AG04450 (cell line): ENCODE results near the gene CCDC124. TPM values are rescaled to one million over a fixed set of nuclear protein-coding genes. Genes with fewer than 3 reads are reported as not detected.
"Not testable (repeated sequence)": the region's sequence is repeated elsewhere in the genome, so short reads cannot be mapped to it uniquely, and the experiment has no call there.

Experiments used
- CTCF ChIA-PET: fragments of 300-600, 350-600 bp; formaldehyde crosslinking; extraction: SDS; loops from one replicate; lab custom pipeline; 2022; ENCODE audit warnings: antibody characterized with exemption, inconsistent platforms; lab: Charles Lee
- POLR2A ChIA-PET: fragments of 350-600 bp; formaldehyde crosslinking; extraction: SDS; loops from one replicate; lab custom pipeline; 2021; ENCODE audit warnings: antibody characterized with exemption, inconsistent platforms; lab: Yijun Ruan, JAX
- DNase-seq: peaks from one replicate; pipeline ENCODE4 v3.0.0-alpha.2; 2011; ENCODE audit warnings: low read depth, low spot score
- H3K27ac ChIP-seq: one replicate; pipeline ENCODE4 v1.5.1; 2012; ENCODE audit warnings: low read depth, low read length, control low read depth
- H3K27me3 ChIP-seq: one replicate; pipeline ENCODE4 v1.6.0; 2012; ENCODE audit warnings: low read length; ENCODE audit not compliant: control insufficient read depth, insufficient read depth
- H3K4me3 ChIP-seq: 2 replicates; pipeline ENCODE4 v1.5.1; 2011; ENCODE audit warnings: mild to moderate bottlenecking, low read depth, low read length, control low read depth
- H3K9me3 ChIP-seq: 2 replicates; pipeline ENCODE4 v1.5.1; 2012; ENCODE audit warnings: low read length; ENCODE audit not compliant: control insufficient read depth, insufficient read depth
- polyA minus RNA-seq: library from RNA; depleted of rRNA, polyadenylated mRNA; stranded (reverse); fragments of >200 nt; gene quantifications from 2 replicates; pipeline ENCODE4 v1.2.3, GENCODE V29; 2011; rRNA and poly(A)+ RNA removed
- polyA plus RNA-seq: library from polyadenylated mRNA; depleted of rRNA; stranded (reverse); fragments of >200 nt; gene quantifications from 2 replicates; pipeline ENCODE4 v1.2.3, GENCODE V29; 2011; rRNA removed
- TF ChIP-seq, protein P1 (sequence below): IDR thresholded peaks from 2 replicates; pipeline ENCODE4 v1.5.1; 2011; ENCODE audit warnings: low read depth, low read length, control low read depth, inconsistent platforms

CCDC124 gene, protein sequence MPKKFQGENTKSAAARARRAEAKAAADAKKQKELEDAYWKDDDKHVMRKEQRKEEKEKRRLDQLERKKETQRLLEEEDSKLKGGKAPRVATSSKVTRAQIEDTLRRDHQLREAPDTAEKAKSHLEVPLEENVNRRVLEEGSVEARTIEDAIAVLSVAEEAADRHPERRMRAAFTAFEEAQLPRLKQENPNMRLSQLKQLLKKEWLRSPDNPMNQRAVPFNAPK
- polyA plus RNA-seq, result 36.0 and 40.9 TPM in 2 replicates
- 8.1 and 8.6 TPM in 2 replicates for polyA minus RNA-seq

DNA sequence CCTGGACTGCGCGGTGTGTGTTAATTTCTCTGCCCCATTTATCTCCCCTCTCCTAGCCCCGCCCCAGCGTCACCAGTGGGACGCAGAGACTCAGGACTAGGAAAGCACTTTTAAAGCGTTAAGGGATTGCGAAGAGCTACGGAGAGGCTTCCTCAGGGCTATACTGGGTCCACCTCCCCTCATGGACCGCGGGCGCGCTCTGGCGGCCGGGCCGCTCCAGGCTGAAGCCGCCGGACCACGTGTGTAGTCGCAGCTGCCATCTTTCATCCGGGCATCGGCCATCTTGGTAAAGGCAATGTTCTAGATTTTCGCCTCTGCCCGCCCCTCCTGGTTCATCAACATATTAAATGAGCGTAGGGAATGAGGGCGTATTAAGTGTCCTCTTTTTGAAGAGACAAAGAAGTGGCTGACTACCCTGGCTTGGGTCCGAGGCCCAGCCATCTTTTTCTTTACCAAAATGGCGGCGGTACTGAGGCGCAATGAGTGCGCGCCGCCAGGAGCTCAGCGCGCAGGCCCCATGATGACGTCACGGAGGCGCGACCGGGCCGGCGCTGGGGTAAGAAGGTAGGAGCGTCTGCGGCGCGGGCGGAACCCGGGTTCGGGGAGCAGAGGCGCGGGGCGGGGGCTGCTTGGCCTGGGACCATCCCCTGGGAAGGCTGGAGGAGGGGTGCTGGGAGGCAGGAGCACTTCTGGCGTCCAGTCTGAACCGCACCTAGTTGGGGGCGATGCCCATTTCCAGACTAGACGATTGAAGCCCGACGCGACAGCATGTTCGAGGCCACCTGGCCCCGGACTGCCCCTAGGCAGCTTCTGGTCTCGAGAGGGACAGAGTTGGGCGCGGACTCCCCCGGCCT is at the start of gene CCDC124:
Gene CCDC124 (plus strand): TSS at position 531 of the 854 bp plus-strand sequence. CDS start 3,406 bp downstream, outside the sequence.
- H3K4me3 ChIP-seq, result peak within 1 kb of the TSS; percentile 98
- H3K27me3 ChIP-seq, result peaks cover 3% of the 10 kb centered on the region
- TF ChIP-seq, protein P1, sequence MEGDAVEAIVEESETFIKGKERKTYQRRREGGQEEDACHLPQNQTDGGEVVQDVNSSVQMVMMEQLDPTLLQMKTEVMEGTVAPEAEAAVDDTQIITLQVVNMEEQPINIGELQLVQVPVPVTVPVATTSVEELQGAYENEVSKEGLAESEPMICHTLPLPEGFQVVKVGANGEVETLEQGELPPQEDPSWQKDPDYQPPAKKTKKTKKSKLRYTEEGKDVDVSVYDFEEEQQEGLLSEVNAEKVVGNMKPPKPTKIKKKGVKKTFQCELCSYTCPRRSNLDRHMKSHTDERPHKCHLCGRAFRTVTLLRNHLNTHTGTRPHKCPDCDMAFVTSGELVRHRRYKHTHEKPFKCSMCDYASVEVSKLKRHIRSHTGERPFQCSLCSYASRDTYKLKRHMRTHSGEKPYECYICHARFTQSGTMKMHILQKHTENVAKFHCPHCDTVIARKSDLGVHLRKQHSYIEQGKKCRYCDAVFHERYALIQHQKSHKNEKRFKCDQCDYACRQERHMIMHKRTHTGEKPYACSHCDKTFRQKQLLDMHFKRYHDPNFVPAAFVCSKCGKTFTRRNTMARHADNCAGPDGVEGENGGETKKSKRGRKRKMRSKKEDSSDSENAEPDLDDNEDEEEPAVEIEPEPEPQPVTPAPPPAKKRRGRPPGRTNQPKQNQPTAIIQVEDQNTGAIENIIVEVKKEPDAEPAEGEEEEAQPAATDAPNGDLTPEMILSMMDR, result peak; percentile 94
- CTCF ChIA-PET, result interaction anchor here (0.6 to 2.6 kb wide), 11 partner anchors 8 to 79 kb away, joined by 3 to 28 read pairs (median 4); partner anchors contain the start of genes RPL18A and SLC5A5
- peak within 1 kb of the TSS; percentile 84 for H3K27ac ChIP-seq
- POLR2A ChIA-PET, result interaction anchor here (0.5 to 1.8 kb wide), 9 partner anchors 9 to 1025 kb away, joined by 3 to 24 read pairs (median 5); partner anchors contain the start of genes NR2F6, RPL18A and SLC5A5
- no peaks in the 10 kb centered on the region for H3K9me3 ChIP-seq
- peak; percentile 68 for DNase-seq

DNA sequence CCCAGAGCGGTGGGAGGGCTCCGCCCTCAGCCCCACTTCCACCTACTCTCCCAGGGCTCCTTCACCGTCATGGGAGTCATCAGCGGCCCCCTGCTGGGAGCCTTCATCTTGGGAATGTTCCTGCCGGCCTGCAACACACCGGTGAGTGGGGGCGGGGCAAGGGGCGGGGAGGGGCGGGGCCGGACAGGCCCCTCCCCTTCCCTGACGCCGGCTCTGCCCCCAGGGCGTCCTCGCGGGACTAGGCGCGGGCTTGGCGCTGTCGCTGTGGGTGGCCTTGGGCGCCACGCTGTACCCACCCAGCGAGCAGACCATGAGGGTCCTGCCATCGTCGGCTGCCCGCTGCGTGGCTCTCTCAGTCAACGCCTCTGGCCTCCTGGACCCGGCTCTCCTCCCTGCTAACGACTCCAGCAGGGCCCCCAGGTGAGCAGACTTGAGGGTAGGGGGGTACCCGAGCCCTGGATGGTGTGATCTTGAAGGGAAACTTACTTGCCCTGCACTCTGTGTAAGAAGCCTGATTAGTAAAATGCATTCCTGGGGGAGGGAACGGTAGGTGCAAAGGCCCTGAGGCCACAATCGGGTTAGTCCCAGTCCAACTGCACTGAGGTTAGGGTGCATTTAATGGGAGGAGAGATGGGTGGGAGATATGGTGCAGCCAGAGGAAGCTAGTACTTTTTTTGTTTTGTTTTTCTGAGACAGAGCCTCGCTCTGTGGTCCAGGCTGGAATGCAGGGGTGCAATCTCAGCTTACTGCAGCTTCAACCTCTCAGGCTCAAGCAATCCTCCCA is 49.0 kb upstream of the CCDC124 start:
- Histone ChIP-seq H3K4me3 (no peak overlapping the region), H3K27ac (no peak overlapping the region), H3K9me3 (no peaks in the 10 kb centered on the region; the same call in 1 of the 2 replicates), H3K27me3 (no peaks in the 10 kb centered on the region)
- CTCF ChIA-PET, result no interaction called here
- DNase-seq, result no peak
- TF ChIP-seq, protein P1, result no peak
- POLR2A ChIA-PET, result interaction anchor here (0.6 kb wide), 1 partner anchor 222 kb away, joined by 3 read pairs; no protein-coding TSS in a partner anchor

DNA sequence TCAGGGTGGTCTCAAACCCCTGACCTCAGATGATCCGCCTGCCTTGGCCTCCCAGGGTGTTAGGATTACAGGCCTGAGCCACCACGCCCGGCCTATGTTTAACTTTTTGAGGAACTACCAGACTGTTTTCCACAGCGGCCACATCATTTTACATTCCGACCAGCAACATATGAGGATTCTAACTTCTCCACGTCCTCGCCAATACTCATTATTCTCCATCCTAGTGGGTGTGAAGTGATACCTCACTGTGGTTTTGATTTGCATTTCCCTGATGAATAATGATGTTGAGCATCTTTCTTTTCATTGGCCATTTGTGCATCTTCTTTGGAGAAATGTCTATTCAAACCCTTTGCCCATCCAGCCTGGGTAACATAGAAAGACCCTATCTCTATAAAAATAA is 46.3 kb upstream of the CCDC124 start:
- POLR2A ChIA-PET, result no interaction called here
- TF ChIP-seq, protein P1, result no peak
- DNase-seq, result no peak
- no peak overlapping the region for H3K4me3 ChIP-seq
- CTCF ChIA-PET, result no interaction called here
- no peaks in the 10 kb centered on the region; the same call in 1 of the 2 replicates for H3K9me3 ChIP-seq
- H3K27ac ChIP-seq, result no peak overlapping the region
- H3K27me3 ChIP-seq, result peaks cover under 1% of the 10 kb centered on the region

DNA sequence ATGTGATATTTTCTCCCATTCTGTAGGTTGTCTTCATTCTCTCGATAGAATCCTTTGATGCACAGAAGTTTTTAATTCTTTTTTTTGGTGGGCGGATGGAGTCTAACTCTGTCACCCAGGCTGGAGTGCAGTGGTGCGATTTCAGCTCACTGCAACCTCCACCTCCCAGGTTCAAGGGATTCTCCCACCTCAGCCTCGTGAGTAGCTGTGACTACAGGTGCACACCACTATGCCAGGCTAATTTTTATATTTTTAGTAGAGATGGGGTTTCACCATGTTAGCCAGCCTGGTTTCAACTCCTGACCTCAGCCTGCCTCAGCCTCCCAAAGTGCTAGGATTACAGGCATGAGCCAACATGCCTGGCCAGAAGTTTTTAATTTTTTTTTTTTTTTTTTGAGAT is 45.6 kb upstream of the CCDC124 start:
- POLR2A ChIA-PET, H3K4me3 ChIP-seq, DNase-seq, H3K27me3 ChIP-seq, H3K27ac ChIP-seq, CTCF ChIA-PET, H3K9me3 ChIP-seq: not testable (repeated sequence)

DNA sequence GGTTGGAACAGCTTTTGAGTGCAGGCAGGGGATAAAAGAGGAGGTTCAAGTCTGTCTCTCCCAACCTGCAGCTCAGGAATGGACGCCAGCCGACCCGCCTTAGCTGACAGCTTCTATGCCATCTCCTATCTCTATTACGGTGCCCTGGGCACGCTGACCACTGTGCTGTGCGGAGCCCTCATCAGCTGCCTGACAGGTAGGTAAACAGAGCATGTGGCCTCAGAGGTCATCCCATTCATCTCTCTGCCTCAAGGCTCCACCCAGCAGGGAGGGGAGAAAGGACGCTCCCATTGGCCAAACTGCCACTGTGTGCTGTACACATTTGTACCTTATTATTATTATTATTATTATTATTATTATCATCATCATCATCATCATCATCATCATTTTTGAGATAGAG is 44.6 kb upstream of the CCDC124 start:
- Histone ChIP-seq H3K27ac (no peak overlapping the region), H3K9me3 (no peaks in the 10 kb centered on the region; the same call in 1 of the 2 replicates), H3K27me3 (peaks cover 2% of the 10 kb centered on the region), H3K4me3 (no peak overlapping the region)
- ChIA-PET CTCF (no interaction called here), POLR2A (no interaction called here)
- TF ChIP-seq, protein P1, result no peak
- DNase-seq, result no peak
